Tibial nerve (tissue), 4 donors: Measurements from ENCODE around the gene ADCY3. TPM values are rescaled to one million over a fixed set of nuclear protein-coding genes. Genes with fewer than 3 reads are reported as not detected.

Experiments
- DNase-seq, 2 donors: peaks; one replicate each; pipeline ENCODE4 v3.0.0-alpha.2; 2019; ENCODE audit warnings: low spot score in 2 of 2
- H3K27ac ChIP-seq, 4 donors: fragments of 200-600 bp; sonication (generic) in 3 of 4; one replicate each; pipeline ENCODE4 v1.5.1; 2017 to 2019; ENCODE audit warnings: mild to moderate bottlenecking in 1 of 4
- H3K27me3 ChIP-seq, 2 donors: fragments of 200-600 bp; sonication (generic) in 1 of 2; one replicate each; pipeline versions ENCODE4 v1.5.1 to v1.6.0; 2017 to 2019
- H3K36me3 ChIP-seq, 3 donors: fragments of 200-600 bp; sonication (generic); one replicate each; pipeline ENCODE4 v1.5.1; 2018 to 2019
- H3K4me1 ChIP-seq, 4 donors: fragments of 200-600 bp; sonication (generic) in 3 of 4; one replicate each; pipeline ENCODE4 v1.5.1; 2017 to 2019
- H3K4me3 ChIP-seq, 4 donors: fragments of 200-600 bp; sonication (generic) in 3 of 4; one replicate each; pipeline ENCODE4 v1.5.1; 2017 to 2019; ENCODE audit warnings: mild to moderate bottlenecking in 1 of 4, moderate library complexity in 1 of 4
- H3K9me3 ChIP-seq, 4 donors: fragments of 200-600 bp; sonication (generic) in 3 of 4; one replicate each; pipeline ENCODE4 v1.5.1; 2017 to 2019
- EP300 ChIP-seq, 2 donors: sonication (generic); formaldehyde crosslinking; IDR thresholded peaks; one replicate each; pipeline ENCODE4 v1.6.1; 2017; ENCODE audit warnings: antibody characterized with exemption in 2 of 2, mild to moderate bottlenecking in 1 of 2
- POLR2A ChIP-seq, 2 donors: fragments of 450-650 bp; IDR thresholded peaks; one replicate each; pipeline ENCODE4 v1.6.1; 2017; ENCODE audit warnings: antibody characterized with exemption in 2 of 2, mild to moderate bottlenecking in 2 of 2, moderate library complexity in 2 of 2
- WGBS, 2 donors: methylation state at CpG; one replicate each; pipeline ENCODE4 v1.1.5; 2018; 5-methylcytosine and 5-hydroxymethylcytosine counted together
- total RNA-seq, 4 donors: library from RNA; depleted of rRNA; stranded (reverse); fragments of >200 nt; gene quantifications; one replicate each; pipeline ENCODE4 v1.1.0, GENCODE V29; 2016
- TF ChIP-seq, protein P1 (sequence below), 5 experiments: fragments of 200-600 bp in 3 of 5; fragments of 450-650 bp in 2 of 5; sonication (generic) in 3 of 5; IDR thresholded peaks; one replicate each; pipeline ENCODE4 v1.5.1; 2016 to 2019; ENCODE audit warnings: antibody characterized with exemption in 5 of 5, mild to moderate bottlenecking in 3 of 5, moderate library complexity in 2 of 5

ADCY3 gene
- total RNA-seq, 4 donors from 2014 or later, result 145 to 393 (median 207) TPM

DNA sequence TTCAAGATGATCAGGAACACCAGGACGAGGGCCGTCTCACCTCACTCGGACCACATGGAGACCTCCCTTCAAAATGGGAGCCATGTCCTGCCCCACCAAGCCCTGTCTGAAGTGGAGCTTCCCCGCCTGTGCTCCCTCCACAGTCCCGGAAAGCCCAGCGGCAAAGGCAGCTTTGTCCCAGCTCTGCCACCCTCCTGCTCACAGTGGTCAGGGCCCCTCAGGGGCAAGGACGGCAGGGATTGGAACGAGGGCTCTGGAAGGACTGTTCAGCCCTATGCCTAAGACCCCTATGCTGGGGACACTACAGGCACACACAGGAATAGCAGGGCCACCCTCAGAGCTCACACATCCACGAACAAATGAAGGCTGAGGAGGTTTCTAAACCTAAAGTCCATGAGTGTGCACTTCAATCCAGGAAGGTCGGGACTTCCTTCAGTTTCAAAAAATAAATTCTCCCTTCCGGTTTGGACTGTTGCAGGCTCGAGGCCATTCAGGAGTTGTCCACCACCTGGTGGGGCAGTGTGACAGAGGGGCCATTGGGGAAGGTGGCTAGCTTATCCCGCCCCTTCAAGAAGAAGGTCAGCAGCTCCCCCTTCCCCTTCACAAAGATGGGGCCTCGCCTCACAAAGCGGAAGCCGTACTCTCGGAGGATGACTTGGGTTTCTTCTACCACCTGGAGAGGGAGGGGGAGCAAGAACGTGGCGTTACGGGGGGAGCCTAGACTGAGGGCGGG, 100.4 kb downstream of the ADCY3 start:
- no peak for DNase-seq
- WGBS, 2 donors, result 77 to 84% methylated on average over 18 to 19 of the region's 21 CpGs
- Histone ChIP-seq H3K4me3 (no peak overlapping the region), H3K36me3 (peaks cover 0 to 90% (median 24%) of the 10 kb centered on the region in 3 donors), H3K9me3 (no peaks in the 10 kb centered on the region), H3K4me1 (no peaks in the 10 kb centered on the region), H3K27me3 (no peaks in the 10 kb centered on the region), H3K27ac (no peak overlapping the region)
- TF ChIP-seq, protein P1, sequence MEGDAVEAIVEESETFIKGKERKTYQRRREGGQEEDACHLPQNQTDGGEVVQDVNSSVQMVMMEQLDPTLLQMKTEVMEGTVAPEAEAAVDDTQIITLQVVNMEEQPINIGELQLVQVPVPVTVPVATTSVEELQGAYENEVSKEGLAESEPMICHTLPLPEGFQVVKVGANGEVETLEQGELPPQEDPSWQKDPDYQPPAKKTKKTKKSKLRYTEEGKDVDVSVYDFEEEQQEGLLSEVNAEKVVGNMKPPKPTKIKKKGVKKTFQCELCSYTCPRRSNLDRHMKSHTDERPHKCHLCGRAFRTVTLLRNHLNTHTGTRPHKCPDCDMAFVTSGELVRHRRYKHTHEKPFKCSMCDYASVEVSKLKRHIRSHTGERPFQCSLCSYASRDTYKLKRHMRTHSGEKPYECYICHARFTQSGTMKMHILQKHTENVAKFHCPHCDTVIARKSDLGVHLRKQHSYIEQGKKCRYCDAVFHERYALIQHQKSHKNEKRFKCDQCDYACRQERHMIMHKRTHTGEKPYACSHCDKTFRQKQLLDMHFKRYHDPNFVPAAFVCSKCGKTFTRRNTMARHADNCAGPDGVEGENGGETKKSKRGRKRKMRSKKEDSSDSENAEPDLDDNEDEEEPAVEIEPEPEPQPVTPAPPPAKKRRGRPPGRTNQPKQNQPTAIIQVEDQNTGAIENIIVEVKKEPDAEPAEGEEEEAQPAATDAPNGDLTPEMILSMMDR (IDR thresholded peaks at IDR 0.05), result no peak
- TF ChIP-seq EP300 (IDR thresholded peaks at IDR 0.05), result no peak
- no peak for TF ChIP-seq POLR2A (IDR thresholded peaks at IDR 0.05)

DNA sequence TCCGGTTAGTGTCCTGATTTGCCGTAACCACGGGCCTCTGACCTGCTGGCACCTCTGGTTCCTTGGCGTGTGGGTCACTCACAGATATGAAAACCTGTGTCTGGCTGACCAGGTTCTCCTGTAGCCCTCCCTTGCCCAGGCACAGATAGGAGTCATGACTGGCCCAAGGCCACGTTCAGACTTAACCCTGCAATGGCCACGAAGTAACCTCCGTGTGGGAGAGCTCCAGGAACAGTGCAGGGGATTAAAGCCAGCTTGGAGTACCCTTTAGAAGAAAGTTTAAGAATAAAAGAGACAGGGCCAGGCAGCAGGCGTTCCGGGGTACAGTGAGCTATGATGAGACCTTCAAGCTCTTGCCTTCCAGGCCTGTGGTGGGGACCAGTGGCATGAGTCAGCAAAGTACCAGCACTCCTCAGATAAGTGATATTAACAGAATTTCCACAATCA, 101.3 kb downstream of the ADCY3 start:
- H3K4me3 ChIP-seq, result no peak overlapping the region
- WGBS, 2 donors, result 70 to 71% methylated on average over 9 of the region's 9 CpGs

GRCh38 chr2:24816884-24817283, 103.2 kb downstream of the ADCY3 start:
- WGBS, 2 donors, result 89 to 94% methylated on average over 4 of the region's 4 CpGs
- no peak for TF ChIP-seq POLR2A (IDR thresholded peaks at IDR 0.05)
- TF ChIP-seq, protein P1 (IDR thresholded peaks at IDR 0.05), result no peak
- no peak for TF ChIP-seq EP300 (IDR thresholded peaks at IDR 0.05)
- H3K36me3 ChIP-seq, result peaks cover 0 to 65% (median 10%) of the 10 kb centered on the region in 3 donors

More for the DNA sequence above, 101.3 kb downstream of the ADCY3 start:
- Histone ChIP-seq H3K27ac (no peak overlapping the region), H3K36me3 (peaks cover 0 to 82% (median 19%) of the 10 kb centered on the region in 3 donors), H3K4me1 (no peaks in the 10 kb centered on the region), H3K27me3 (no peaks in the 10 kb centered on the region), H3K9me3 (no peaks in the 10 kb centered on the region)
- DNase-seq, result no peak
- TF ChIP-seq, protein P1 (IDR thresholded peaks at IDR 0.05), result no peak
- no peak for TF ChIP-seq POLR2A (IDR thresholded peaks at IDR 0.05)
- TF ChIP-seq EP300 (IDR thresholded peaks at IDR 0.05), result no peak

DNA sequence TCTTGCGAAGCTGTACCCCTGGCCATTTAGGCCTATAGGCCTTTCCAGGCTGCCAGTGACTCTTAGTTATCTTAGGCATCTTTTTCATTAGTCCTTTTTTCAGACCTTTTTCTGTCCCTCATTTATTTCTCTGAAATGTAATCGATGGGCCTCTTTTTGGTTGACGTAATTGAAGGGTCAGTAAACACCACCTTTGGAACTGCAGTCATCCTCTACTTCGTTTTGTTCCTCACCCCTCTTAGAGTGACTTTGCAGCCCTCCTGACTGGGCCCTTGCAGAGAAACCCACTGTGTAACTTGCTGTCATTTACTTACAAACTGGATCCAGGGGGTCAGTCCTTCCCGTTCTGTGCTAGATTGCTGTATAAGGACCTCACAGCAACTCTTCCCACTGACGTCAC, 103.6 kb downstream of the ADCY3 start:
- H3K36me3 ChIP-seq, result peaks cover 0 to 60% (median 6%) of the 10 kb centered on the region in 3 donors
- H3K27me3 ChIP-seq, result no peaks in the 10 kb centered on the region
- WGBS, 2 donors, result 92 to 94% methylated on average over 6 of the region's 6 CpGs
- H3K4me1 ChIP-seq, result no peaks in the 10 kb centered on the region
- no peak overlapping the region for H3K4me3 ChIP-seq
- no peak overlapping the region for H3K27ac ChIP-seq
- TF ChIP-seq POLR2A (IDR thresholded peaks at IDR 0.05), result no peak
- TF ChIP-seq EP300 (IDR thresholded peaks at IDR 0.05), result no peak
- TF ChIP-seq, protein P1 (IDR thresholded peaks at IDR 0.05), result no peak
- no peaks in the 10 kb centered on the region for H3K9me3 ChIP-seq
- no peak for DNase-seq

More at GRCh38 chr2:24816884-24817283, 103.2 kb downstream of the ADCY3 start:
- Histone ChIP-seq H3K27ac (no peak overlapping the region), H3K4me1 (no peaks in the 10 kb centered on the region), H3K9me3 (no peaks in the 10 kb centered on the region), H3K4me3 (no peak overlapping the region), H3K27me3 (no peaks in the 10 kb centered on the region)
- no peak for DNase-seq

GRCh38 chr2:24815171-24815570, 104.9 kb downstream of the ADCY3 start:
- WGBS, 2 donors, result 93 to 96% methylated on average over 4 of the region's 4 CpGs
- no peaks in the 10 kb centered on the region for H3K9me3 ChIP-seq
- H3K4me3 ChIP-seq, result no peak overlapping the region
- H3K27ac ChIP-seq, result no peak overlapping the region
- H3K36me3 ChIP-seq, result peaks cover 0 to 48% (median 0%) of the 10 kb centered on the region in 3 donors
- no peak for DNase-seq
- H3K4me1 ChIP-seq, result no peaks in the 10 kb centered on the region
- TF ChIP-seq POLR2A (IDR thresholded peaks at IDR 0.05) (no peak), EP300 (IDR thresholded peaks at IDR 0.05) (no peak)
- TF ChIP-seq, protein P1 (IDR thresholded peaks at IDR 0.05), result no peak
- H3K27me3 ChIP-seq, result no peaks in the 10 kb centered on the region
